ENCODE measurements around the gene KDF1. TPM values are rescaled to one million over a fixed set of nuclear protein-coding genes. Genes with fewer than 3 reads are reported as not detected.

KDF1 gene
- total RNA-seq, 6 experiments from 2014 or later: 1.1 to 4.1 (median 2.5) TPM

DNA sequence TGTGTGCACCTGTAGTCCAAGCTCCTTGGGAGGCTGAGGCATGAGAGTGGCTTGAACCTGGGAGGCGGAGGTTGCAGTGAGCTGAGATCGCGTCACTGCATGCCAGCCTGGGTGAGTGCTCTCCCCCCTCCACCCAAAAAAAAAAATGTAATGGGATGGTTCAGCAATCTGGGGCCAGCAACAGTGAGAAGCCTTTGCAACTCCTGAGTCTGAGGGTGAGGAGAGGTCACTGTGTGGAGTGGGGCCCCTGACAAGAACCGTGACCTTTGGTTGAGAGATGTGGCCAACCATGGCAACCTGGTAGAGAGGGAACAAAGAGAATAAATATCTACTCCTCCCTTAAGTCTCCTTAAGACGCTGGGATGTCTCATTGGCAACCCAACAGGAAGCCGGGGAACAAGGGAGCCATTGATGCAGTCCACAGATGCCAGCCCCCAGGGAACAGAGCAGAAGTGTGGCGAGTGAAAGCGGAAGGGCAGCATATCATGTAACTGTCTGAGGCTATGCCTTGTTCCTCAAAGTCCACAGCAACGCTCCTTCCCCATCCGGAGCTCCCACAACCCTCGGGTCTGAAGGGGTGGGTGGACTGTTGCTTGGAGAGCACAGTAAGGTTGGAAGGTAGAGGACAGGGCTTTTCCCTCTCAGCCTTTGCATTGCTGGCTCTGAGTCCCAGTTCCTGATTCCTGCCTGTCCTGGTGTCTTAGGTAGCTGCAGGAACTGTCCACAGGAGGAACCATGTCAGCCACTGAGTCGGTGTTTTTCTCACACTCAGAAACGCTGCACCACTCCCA, 41.5 kb upstream of the KDF1 start:
- Histone ChIP-seq H3K9me3 (no peaks in the 10 kb centered on the region), H3K4me1 (no peaks in the 10 kb centered on the region), H3K4me3 (no peak overlapping the region), H3K36me3 (no peaks in the 10 kb centered on the region), H3K27ac (no peak overlapping the region), H3K27me3 (no peaks in the 10 kb centered on the region)
- intact Hi-C loops (cut with DNase I): no loop called here
- DNase-seq (peak; percentile 43 to 72 (median 50)), ATAC-seq (peak; percentile 45 to 72 (median 50))
- WGBS (ENCODE audit: insufficient coverage, low coverage, low lambda C conversion rate, missing lambda C conversion rate): 40% methylated on average over 7 of the region's 13 CpGs
- TF ChIP-seq, protein P1, sequence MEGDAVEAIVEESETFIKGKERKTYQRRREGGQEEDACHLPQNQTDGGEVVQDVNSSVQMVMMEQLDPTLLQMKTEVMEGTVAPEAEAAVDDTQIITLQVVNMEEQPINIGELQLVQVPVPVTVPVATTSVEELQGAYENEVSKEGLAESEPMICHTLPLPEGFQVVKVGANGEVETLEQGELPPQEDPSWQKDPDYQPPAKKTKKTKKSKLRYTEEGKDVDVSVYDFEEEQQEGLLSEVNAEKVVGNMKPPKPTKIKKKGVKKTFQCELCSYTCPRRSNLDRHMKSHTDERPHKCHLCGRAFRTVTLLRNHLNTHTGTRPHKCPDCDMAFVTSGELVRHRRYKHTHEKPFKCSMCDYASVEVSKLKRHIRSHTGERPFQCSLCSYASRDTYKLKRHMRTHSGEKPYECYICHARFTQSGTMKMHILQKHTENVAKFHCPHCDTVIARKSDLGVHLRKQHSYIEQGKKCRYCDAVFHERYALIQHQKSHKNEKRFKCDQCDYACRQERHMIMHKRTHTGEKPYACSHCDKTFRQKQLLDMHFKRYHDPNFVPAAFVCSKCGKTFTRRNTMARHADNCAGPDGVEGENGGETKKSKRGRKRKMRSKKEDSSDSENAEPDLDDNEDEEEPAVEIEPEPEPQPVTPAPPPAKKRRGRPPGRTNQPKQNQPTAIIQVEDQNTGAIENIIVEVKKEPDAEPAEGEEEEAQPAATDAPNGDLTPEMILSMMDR (IDR thresholded peaks at IDR 0.05): no peak
- TF ChIP-seq POLR2A (IDR thresholded peaks at IDR 0.05): no peak

DNA sequence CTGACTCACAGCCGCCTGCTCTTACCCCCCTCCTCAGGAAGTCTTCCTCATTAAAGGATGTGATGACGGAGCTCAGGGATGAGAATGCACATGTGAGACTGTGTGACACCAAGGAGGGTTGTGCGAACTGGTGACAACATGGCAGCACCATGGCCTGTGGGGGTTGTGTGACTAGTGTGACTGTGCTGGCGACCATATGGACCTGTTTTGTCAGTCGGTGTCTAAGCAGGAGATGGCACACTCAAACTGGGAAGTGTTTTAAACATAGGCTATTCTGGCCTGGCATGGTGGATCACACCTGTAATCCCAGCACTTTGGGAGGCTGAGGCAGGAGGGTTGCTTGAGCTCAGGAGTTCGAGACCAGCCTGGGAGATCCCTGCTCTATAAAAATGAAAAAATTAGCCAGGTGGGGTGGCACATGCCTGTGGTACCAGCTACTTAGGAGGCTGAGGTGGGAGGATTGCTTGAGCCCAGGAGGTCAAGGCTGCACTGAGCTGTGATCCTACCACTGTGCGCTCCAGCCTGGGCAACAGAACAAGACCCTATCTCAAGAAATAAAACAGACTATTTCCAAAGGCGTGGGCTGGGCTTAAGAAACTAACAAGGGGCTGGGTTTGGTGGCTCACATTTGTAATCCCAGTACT, 40.7 kb upstream of the KDF1 start:
- TF ChIP-seq, protein P1 (IDR thresholded peaks at IDR 0.05): no peak
- TF ChIP-seq POLR2A (IDR thresholded peaks at IDR 0.05): no peak
- intact Hi-C loops (cut with DNase I): no loop called here
- no peak overlapping the region for H3K27ac ChIP-seq
- WGBS (ENCODE audit: insufficient coverage, low coverage, low lambda C conversion rate, missing lambda C conversion rate): 84% methylated on average over 4 of the region's 8 CpGs
- DNase-seq (no peak), ATAC-seq (peak in 1 of 4 donors; percentile 3)
- H3K27me3 ChIP-seq: no peaks in the 10 kb centered on the region
- H3K9me3 ChIP-seq: no peaks in the 10 kb centered on the region
- H3K36me3 ChIP-seq: no peaks in the 10 kb centered on the region
- H3K4me1 ChIP-seq: no peaks in the 10 kb centered on the region
- H3K4me3 ChIP-seq: no peak overlapping the region

DNA sequence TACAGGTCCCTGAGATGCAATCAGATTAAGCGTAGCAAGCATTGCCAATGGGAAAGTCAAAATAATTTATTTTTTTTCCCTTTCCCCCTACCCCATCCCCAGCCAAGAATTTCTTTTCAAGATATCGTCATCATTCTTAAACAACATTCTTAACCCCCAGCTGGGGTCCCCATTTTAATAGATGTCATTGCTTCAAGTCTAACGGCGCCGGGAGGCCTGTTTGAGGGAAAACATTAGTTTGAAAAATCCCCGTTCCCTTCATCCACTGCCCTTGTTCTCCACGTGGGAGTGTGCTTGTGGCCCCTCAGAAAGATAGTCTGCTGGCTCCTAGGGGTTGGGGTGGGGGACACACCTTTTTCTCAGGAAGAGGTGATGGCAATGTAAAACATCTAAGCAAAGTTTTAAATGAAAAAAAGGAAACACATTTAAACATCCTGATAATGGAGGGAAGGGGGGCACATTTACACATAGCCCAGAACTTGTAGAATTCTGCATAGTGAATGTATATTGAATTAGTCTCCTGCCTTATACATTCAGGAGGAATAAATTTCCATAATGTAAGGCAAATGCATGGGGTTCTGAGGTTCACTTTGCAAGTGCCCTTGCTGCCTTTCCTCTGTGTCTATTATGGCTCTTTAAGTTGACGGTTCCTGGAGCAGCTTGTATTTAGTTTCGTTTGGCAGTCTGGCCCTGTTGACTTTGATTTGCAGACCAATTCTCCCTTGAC, 40.0 kb upstream of the KDF1 start:
- no peaks in the 10 kb centered on the region for H3K9me3 ChIP-seq
- no peaks in the 10 kb centered on the region for H3K27me3 ChIP-seq
- no peak for DNase-seq
- TF ChIP-seq, protein P1 (IDR thresholded peaks at IDR 0.05): no peak
- TF ChIP-seq POLR2A (IDR thresholded peaks at IDR 0.05): no peak
- WGBS (ENCODE audit: insufficient coverage, low coverage, low lambda C conversion rate, missing lambda C conversion rate): 80% methylated on average over 9 of the region's 9 CpGs
- no peak overlapping the region for H3K27ac ChIP-seq
- intact Hi-C loops (cut with DNase I): no loop called here
- H3K36me3 ChIP-seq: no peaks in the 10 kb centered on the region
- ATAC-seq: no peak
- no peaks in the 10 kb centered on the region for H3K4me1 ChIP-seq
- no peak overlapping the region for H3K4me3 ChIP-seq

DNA sequence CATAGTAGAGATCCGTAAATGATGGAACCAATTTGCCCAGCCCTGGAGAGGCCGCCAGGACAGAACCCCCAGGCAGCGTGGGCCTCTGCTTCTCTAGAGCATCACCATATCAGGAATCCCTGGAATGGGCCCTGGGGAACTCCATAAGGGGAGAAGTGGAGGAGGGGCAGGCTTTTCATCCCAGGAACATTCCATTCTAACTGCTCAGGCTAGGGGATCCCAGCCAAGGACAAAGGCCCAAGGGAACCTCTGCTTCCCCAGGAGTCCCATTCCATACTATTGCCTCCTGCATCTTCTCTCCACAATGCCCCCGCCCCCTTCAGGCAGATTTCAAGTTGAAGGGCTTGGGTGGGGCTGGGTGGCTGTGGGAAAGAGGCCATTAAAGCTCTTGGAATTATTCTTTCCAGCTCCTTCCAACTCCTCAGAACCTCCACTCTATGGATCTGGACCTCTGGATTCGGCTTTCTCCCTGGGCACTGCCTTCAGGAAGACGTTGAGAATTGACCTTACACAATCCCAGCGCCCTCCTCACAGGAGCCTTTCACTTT, 39.2 kb upstream of the KDF1 start:
- H3K9me3 ChIP-seq: no peaks in the 10 kb centered on the region
- intact Hi-C loops (cut with DNase I): no loop called here
- ATAC-seq: peak in 3 of 4 donors; percentile 8 to 13 (median 8)
- 62% methylated on average over 3 of the region's 7 CpGs for WGBS (ENCODE audit: insufficient coverage, low coverage, low lambda C conversion rate, missing lambda C conversion rate)
- H3K36me3 ChIP-seq: no peaks in the 10 kb centered on the region
- H3K27me3 ChIP-seq: no peaks in the 10 kb centered on the region
- H3K4me3 ChIP-seq: no peak overlapping the region
- H3K27ac ChIP-seq: peak overlapping the region in 1 of 3 donors; percentile 20
- peak in 1 of 3 donors; percentile 51 for DNase-seq
- H3K4me1 ChIP-seq: no peaks in the 10 kb centered on the region
- TF ChIP-seq, protein P1 (IDR thresholded peaks at IDR 0.05): no peak
- TF ChIP-seq POLR2A (IDR thresholded peaks at IDR 0.05): no peak

All from right lobe of liver (tissue), 6 donors.